SK-N-MC (cell line): ENCODE data around the gene ZNF775.

Source experiments
- DNase-seq: peaks from one replicate; pipeline ENCODE4 v3.0.0-alpha.2; 2011; ENCODE audit warnings: low read depth, low spot score
- H3K27ac ChIP-seq: fragments of 200-600 bp; sonication (generic); 2 replicates; pipeline ENCODE4 v1.5.1; 2016; ENCODE audit warnings: mixed run types
- H3K36me3 ChIP-seq: fragments of 200-600 bp; sonication (generic); 2 replicates; pipeline ENCODE4 v1.6.1; 2017; ENCODE audit warnings: antibody characterized with exemption, low read length, mixed read lengths; ENCODE audit not compliant: insufficient read depth
- H3K4me3 ChIP-seq: fragments of 200-600 bp; sonication (generic); 2 replicates; pipeline ENCODE4 v1.5.1; 2016
- H3K9ac ChIP-seq: fragments of 200-600 bp; sonication (generic); 2 replicates; pipeline ENCODE4 v1.8.0; 2017; ENCODE audit warnings: mixed run types, mixed read lengths; ENCODE audit not compliant: insufficient read length
- H3K9me3 ChIP-seq: fragments of 200-600 bp; sonication (generic); 2 replicates; pipeline ENCODE4 v1.6.1; 2017; ENCODE audit warnings: low read depth, mild to moderate bottlenecking, antibody characterized with exemption, low read length, moderate library complexity, mixed read lengths
- EZH2 ChIP-seq: fragments of 200-600 bp; sonication (generic); IDR thresholded peaks from one replicate; pipeline ENCODE4 v1.6.1; 2017; ENCODE audit warnings: antibody characterized with exemption
- FOXP2 ChIP-seq: optimal IDR thresholded peaks from 2 replicates; pipeline ENCODE3; 2011; ENCODE audit warnings: mild to moderate bottlenecking, moderate library complexity; ENCODE audit not compliant: insufficient read depth; ENCODE audit errors: extremely low read length, control extremely low read depth
- POLR2AphosphoS5 ChIP-seq: IDR thresholded peaks from 2 replicates; pipeline ENCODE4 v1.6.1; 2012; ENCODE audit warnings: mild to moderate bottlenecking, low read depth, low read length, borderline replicate concordance

Gene ZNF775

GRCh38 chr7:150398108-150398964, 19.2 kb downstream of the ZNF775 start:
- H3K36me3 ChIP-seq, result no peaks in the 10 kb centered on the region; the same call in 1 of the 2 replicates
- H3K9ac ChIP-seq, result no peak overlapping the region
- H3K27ac ChIP-seq, result no peak overlapping the region
- DNase-seq, result no peak
- TF ChIP-seq EZH2, result no peak
- no peak for TF ChIP-seq POLR2AphosphoS5
- no peak for TF ChIP-seq FOXP2
- H3K4me3 ChIP-seq, result no peak overlapping the region
- no peaks in the 10 kb centered on the region for H3K9me3 ChIP-seq

GRCh38 chr7:150398965-150399320, 19.8 kb downstream of the ZNF775 start:
- no peaks in the 10 kb centered on the region; the same call in 1 of the 2 replicates for H3K36me3 ChIP-seq
- no peak for DNase-seq
- H3K4me3 ChIP-seq, result no peak overlapping the region
- no peak overlapping the region for H3K9ac ChIP-seq
- no peak for TF ChIP-seq POLR2AphosphoS5
- no peak for TF ChIP-seq EZH2
- no peak for TF ChIP-seq FOXP2
- H3K9me3 ChIP-seq, result no peaks in the 10 kb centered on the region
- no peak overlapping the region for H3K27ac ChIP-seq

GRCh38 chr7:150399421-150400007, 20.4 kb downstream of the ZNF775 start:
- H3K27ac ChIP-seq, result no peak overlapping the region
- no peak for DNase-seq
- H3K4me3 ChIP-seq, result no peak overlapping the region
- H3K9ac ChIP-seq, result no peak overlapping the region
- no peak for TF ChIP-seq FOXP2
- no peak for TF ChIP-seq EZH2
- TF ChIP-seq POLR2AphosphoS5, result no peak
- H3K36me3 ChIP-seq, result no peaks in the 10 kb centered on the region; the same call in 1 of the 2 replicates
- no peaks in the 10 kb centered on the region for H3K9me3 ChIP-seq

GRCh38 chr7:150400008-150400787, 21.1 kb downstream of the ZNF775 start:
- no peak for DNase-seq
- H3K36me3 ChIP-seq, result no peaks in the 10 kb centered on the region; the same call in 1 of the 2 replicates
- no peaks in the 10 kb centered on the region for H3K9me3 ChIP-seq
- TF ChIP-seq EZH2 (no peak), POLR2AphosphoS5 (no peak), FOXP2 (no peak)
- H3K9ac ChIP-seq, result no peak overlapping the region
- no peak overlapping the region for H3K27ac ChIP-seq
- no peak overlapping the region for H3K4me3 ChIP-seq

- no peak overlapping the region for H3K4me3 ChIP-seq
- no peak for TF ChIP-seq FOXP2
- TF ChIP-seq EZH2, result no peak
- no peak for TF ChIP-seq POLR2AphosphoS5
- H3K27ac ChIP-seq, result no peak overlapping the region
- DNase-seq, result no peak
- H3K9me3 ChIP-seq, result no peaks in the 10 kb centered on the region
- no peak overlapping the region for H3K9ac ChIP-seq
- no peaks in the 10 kb centered on the region; the same call in 1 of the 2 replicates for H3K36me3 ChIP-seq
Observed at GRCh38 chr7:150400788-150401423, 21.8 kb downstream of the ZNF775 start.

- no peak overlapping the region for H3K27ac ChIP-seq
- no peaks in the 10 kb centered on the region; the same call in 1 of the 2 replicates for H3K36me3 ChIP-seq
- no peak overlapping the region for H3K4me3 ChIP-seq
- no peak for TF ChIP-seq POLR2AphosphoS5
- TF ChIP-seq FOXP2, result no peak
- TF ChIP-seq EZH2, result no peak
- no peaks in the 10 kb centered on the region for H3K9me3 ChIP-seq
- no peak overlapping the region for H3K9ac ChIP-seq
- DNase-seq, result no peak
Observed at GRCh38 chr7:150401424-150401790, 22.3 kb downstream of the ZNF775 start.

GRCh38 chr7:150401861-150402631, 22.9 kb downstream of the ZNF775 start:
- Histone ChIP-seq H3K4me3 (no peak overlapping the region), H3K9me3 (no peaks in the 10 kb centered on the region), H3K9ac (no peak overlapping the region), H3K27ac (no peak overlapping the region), H3K36me3 (no peaks in the 10 kb centered on the region; the same call in 1 of the 2 replicates)
- no peak for DNase-seq
- no peak for TF ChIP-seq POLR2AphosphoS5
- TF ChIP-seq FOXP2, result no peak
- TF ChIP-seq EZH2, result no peak
